SK-N-SH treated with all-trans-retinoic acid at 6 μM for 48 hours (cell line): ENCODE data around the gene SH3TC1.

Experiments
- CSDC2 ChIP-seq: fragments of 250-450 bp; sonication (Bioruptor Pico); IDR thresholded peaks from 2 replicates; pipeline ENCODE4 v1.5.0; 2020; ENCODE audit warnings: mild to moderate bottlenecking, moderate library complexity
- PPARA ChIP-seq: fragments of 250-450 bp; sonication (Bioruptor Pico); IDR thresholded peaks from 2 replicates; pipeline ENCODE4 v1.5.0; 2020; ENCODE audit warnings: mild to moderate bottlenecking, borderline replicate concordance
- TF ChIP-seq, protein P1 (sequence below): fragments of 250-450 bp; sonication (Bioruptor Pico); IDR thresholded peaks from 2 replicates; pipeline ENCODE4 v1.8.0; 2020; ENCODE audit warnings: mild to moderate bottlenecking, moderate library complexity, borderline replicate concordance
- TF ChIP-seq, protein P2 (sequence below): fragments of 250-450 bp; sonication (Bioruptor Pico); IDR thresholded peaks from 2 replicates; pipeline ENCODE4 v1.8.0; 2021; ENCODE audit warnings: low read depth, mild to moderate bottlenecking, moderate library complexity, borderline replicate concordance

DNA sequence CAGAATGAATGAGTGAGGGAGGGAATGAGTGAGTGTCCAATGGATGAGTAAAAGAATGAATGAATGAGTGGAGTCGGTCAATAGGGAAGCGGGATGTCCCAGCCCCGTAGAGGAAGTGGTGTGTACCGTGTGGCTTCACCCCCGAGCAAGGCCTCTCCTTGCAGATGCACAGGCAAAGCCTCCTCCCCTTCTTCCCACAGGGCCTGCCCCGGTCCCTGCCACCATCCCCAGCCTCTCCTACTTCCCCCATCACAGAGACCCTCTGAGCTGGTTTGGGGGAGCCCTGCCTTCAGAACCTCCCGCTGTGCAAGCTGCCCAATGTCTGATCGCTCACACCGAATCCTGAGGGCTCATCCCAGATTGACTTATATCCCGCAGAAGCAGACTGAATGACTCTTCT lies 84.1 kb downstream of the SH3TC1 start:
- TF ChIP-seq, protein P1, sequence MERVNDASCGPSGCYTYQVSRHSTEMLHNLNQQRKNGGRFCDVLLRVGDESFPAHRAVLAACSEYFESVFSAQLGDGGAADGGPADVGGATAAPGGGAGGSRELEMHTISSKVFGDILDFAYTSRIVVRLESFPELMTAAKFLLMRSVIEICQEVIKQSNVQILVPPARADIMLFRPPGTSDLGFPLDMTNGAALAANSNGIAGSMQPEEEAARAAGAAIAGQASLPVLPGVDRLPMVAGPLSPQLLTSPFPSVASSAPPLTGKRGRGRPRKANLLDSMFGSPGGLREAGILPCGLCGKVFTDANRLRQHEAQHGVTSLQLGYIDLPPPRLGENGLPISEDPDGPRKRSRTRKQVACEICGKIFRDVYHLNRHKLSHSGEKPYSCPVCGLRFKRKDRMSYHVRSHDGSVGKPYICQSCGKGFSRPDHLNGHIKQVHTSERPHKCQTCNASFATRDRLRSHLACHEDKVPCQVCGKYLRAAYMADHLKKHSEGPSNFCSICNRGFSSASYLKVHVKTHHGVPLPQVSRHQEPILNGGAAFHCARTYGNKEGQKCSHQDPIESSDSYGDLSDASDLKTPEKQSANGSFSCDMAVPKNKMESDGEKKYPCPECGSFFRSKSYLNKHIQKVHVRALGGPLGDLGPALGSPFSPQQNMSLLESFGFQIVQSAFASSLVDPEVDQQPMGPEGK: no peak
- TF ChIP-seq, protein P2, sequence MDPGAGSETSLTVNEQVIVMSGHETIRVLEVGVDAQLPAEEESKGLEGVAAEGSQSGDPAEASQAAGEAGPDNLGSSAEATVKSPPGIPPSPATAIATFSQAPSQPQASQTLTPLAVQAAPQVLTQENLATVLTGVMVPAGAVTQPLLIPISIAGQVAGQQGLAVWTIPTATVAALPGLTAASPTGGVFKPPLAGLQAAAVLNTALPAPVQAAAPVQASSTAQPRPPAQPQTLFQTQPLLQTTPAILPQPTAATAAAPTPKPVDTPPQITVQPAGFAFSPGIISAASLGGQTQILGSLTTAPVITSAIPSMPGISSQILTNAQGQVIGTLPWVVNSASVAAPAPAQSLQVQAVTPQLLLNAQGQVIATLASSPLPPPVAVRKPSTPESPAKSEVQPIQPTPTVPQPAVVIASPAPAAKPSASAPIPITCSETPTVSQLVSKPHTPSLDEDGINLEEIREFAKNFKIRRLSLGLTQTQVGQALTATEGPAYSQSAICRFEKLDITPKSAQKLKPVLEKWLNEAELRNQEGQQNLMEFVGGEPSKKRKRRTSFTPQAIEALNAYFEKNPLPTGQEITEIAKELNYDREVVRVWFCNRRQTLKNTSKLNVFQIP (CRISPR knock-in tag): no peak
- TF ChIP-seq PPARA (CRISPR knock-in tag) (no peak), CSDC2 (CRISPR knock-in tag) (no peak)
